Putamen (tissue), 1 donor: ENCODE results near the gene NMNAT3.

Experiments
- DNase-seq: peaks from one replicate; pipeline ENCODE4 v3.0.0-alpha.2; 2016; ENCODE audit warnings: low spot score

The NMNAT3 gene

GRCh38 chr3:139675327-139675726 lies 2.4 kb downstream of the NMNAT3 start:
- DNase-seq: no peak

- no peak for DNase-seq
Measured at GRCh38 chr3:139674571-139675260, 3.1 kb downstream of the NMNAT3 start.

- DNase-seq: no peak
Measured at GRCh38 chr3:139672884-139673283, 4.9 kb downstream of the NMNAT3 start.

GRCh38 chr3:139671863-139672646 lies 5.7 kb downstream of the NMNAT3 start:
- peak; percentile 8 for DNase-seq

GRCh38 chr3:139671107-139671506 lies 6.7 kb downstream of the NMNAT3 start:
- DNase-seq: no peak

- no peak for DNase-seq
Measured at GRCh38 chr3:139670196-139670595, 7.6 kb downstream of the NMNAT3 start.

- DNase-seq: no peak
Measured at GRCh38 chr3:139668332-139668731, 9.4 kb downstream of the NMNAT3 start.

- DNase-seq: no peak
Measured at GRCh38 chr3:139664958-139665357, 12.8 kb downstream of the NMNAT3 start.

- DNase-seq: no peak
Measured at GRCh38 chr3:139660269-139660668, 17.5 kb downstream of the NMNAT3 start.

GRCh38 chr3:139659511-139659910 lies 18.3 kb downstream of the NMNAT3 start:
- no peak for DNase-seq

- no peak for DNase-seq
Measured at GRCh38 chr3:139657936-139658335, 19.8 kb downstream of the NMNAT3 start.

GRCh38 chr3:139657434-139657833 lies 20.3 kb downstream of the NMNAT3 start:
- DNase-seq: no peak

GRCh38 chr3:139655909-139656595 lies 21.7 kb downstream of the NMNAT3 start:
- no peak for DNase-seq

- no peak for DNase-seq
Measured at GRCh38 chr3:139654637-139655365, 23.0 kb downstream of the NMNAT3 start.

- DNase-seq: no peak
Measured at GRCh38 chr3:139653582-139653981, 24.2 kb downstream of the NMNAT3 start.

GRCh38 chr3:139652561-139652960 lies 25.2 kb downstream of the NMNAT3 start:
- no peak for DNase-seq

GRCh38 chr3:139647866-139648435 lies 29.8 kb downstream of the NMNAT3 start:
- DNase-seq: no peak

GRCh38 chr3:139646512-139646911 lies 31.3 kb downstream of the NMNAT3 start:
- no peak for DNase-seq

GRCh38 chr3:139642996-139643395 lies 34.8 kb downstream of the NMNAT3 start:
- no peak for DNase-seq

GRCh38 chr3:139640456-139640855 lies 37.3 kb downstream of the NMNAT3 start:
- no peak for DNase-seq

- DNase-seq: no peak
Measured at GRCh38 chr3:139639662-139640061, 38.1 kb downstream of the NMNAT3 start.

- no peak for DNase-seq
Measured at GRCh38 chr3:139638518-139638917, 39.3 kb downstream of the NMNAT3 start.
